H1 (cell line): ENCODE results near the gene CELF2. TPM values are rescaled to one million over a fixed set of nuclear protein-coding genes. Genes with fewer than 3 reads are reported as not detected.

Experiments used
- ASH2L ChIP-seq: fragments of 200-600, 300-600 bp; sonication (generic); IDR thresholded peaks from one replicate; pipeline ENCODE4 v1.7.1; 2017; ENCODE audit warnings: low read length
- BCL11A ChIP-seq, 2 experiments: IDR thresholded peaks; one replicate each; pipeline ENCODE4 v1.6.1; 2011; ENCODE audit warnings: low read depth in 2 of 2, low read length in 2 of 2, mild to moderate bottlenecking in 2 of 2
- CBX8 ChIP-seq: fragments of 300-800, 300-1000 bp; sonication (generic); IDR thresholded peaks from 2 replicates; pipeline ENCODE4 v1.7.1; 2016; ENCODE audit warnings: low read depth, low read length, borderline replicate concordance
- CEBPB ChIP-seq: IDR thresholded peaks from 2 replicates; pipeline ENCODE4 v1.6.1; 2012; ENCODE audit warnings: low read depth, low read length
- HDAC2 ChIP-seq, 2 experiments: fragments of 300-600 bp in 1 of 2; sonication (generic) in 1 of 2; IDR thresholded peaks; 2 replicates each; pipeline ENCODE4 v1.6.1; 2011 to 2012; ENCODE audit warnings: low read depth in 2 of 2, low read length in 2 of 2, mild to moderate bottlenecking in 2 of 2, moderate library complexity in 2 of 2, borderline replicate concordance in 1 of 2, inconsistent platforms in 1 of 2
- MAFK ChIP-seq: IDR thresholded peaks from 2 replicates; pipeline ENCODE4 v1.6.1; 2012; ENCODE audit warnings: low read depth, mild to moderate bottlenecking, improper control_type of control experiment, low read length
- POLR2A ChIP-seq, 2 experiments: IDR thresholded peaks; 1 replicate in 1 of 2; 2 replicates in 1 of 2; pipeline ENCODE4 v1.6.1; 2011; ENCODE audit warnings: low read depth in 2 of 2, low read length in 2 of 2, mild to moderate bottlenecking in 2 of 2; ENCODE audit errors: control extremely low read depth in 1 of 2
- POU5F1 ChIP-seq: IDR thresholded peaks from 2 replicates; pipeline ENCODE4 v1.6.1; 2011; ENCODE audit warnings: low read depth, mild to moderate bottlenecking, low read length, moderate library complexity
- RFX5 ChIP-seq: IDR thresholded peaks from 2 replicates; pipeline ENCODE4 v1.6.1; 2011; ENCODE audit warnings: low read depth, low read length, improper control_type of control experiment, borderline replicate concordance
- RNF2 ChIP-seq: fragments of 200-900, 300-1000 bp; sonication (generic); IDR thresholded peaks from 2 replicates; pipeline ENCODE4 v1.7.1; 2016; ENCODE audit warnings: borderline replicate concordance, low read depth, mild to moderate bottlenecking, antibody characterized with exemption, low read length; ENCODE audit not compliant: poor library complexity, severe bottlenecking; ENCODE audit errors: missing control alignments
- SP4 ChIP-seq: IDR thresholded peaks from 2 replicates; pipeline ENCODE4 v1.6.1; 2012; ENCODE audit warnings: low read length, inconsistent platforms
- TAF1 ChIP-seq: IDR thresholded peaks from 2 replicates; pipeline ENCODE4 v1.6.1; 2011; ENCODE audit warnings: mild to moderate bottlenecking, low read depth, low read length
- polyA plus RNA-seq, 7 experiments: library from polyadenylated mRNA; depleted of rRNA in 3 of 7; stranded (reverse) in 5 of 7; unstranded in 2 of 7; fragments of >200 nt in 5 of 7; fragments of 200-250 nt in 2 of 7; gene quantifications; 1 replicate in 5 of 7; 2 replicates in 1 of 7; 4 replicates in 1 of 7; pipeline versions ENCODE4 v1.2.1 to v1.2.3, GENCODE V29; 2011 to 2013; ENCODE audit warnings: missing spikeins in 2 of 7, mixed read lengths in 2 of 7
- total RNA-seq: library from RNA; stranded (reverse); fragmentation: NEBNext Ultra II Directional; extraction: Animal tissue kit (Norgen Biotek cat#: 25700); gene quantifications from 2 replicates; pipeline ENCODE4 v1.2.1, GENCODE V29; 2021
- TF ChIP-seq, protein P1 (sequence below): fragments of 300-600 bp; sonication (generic); IDR thresholded peaks from 2 replicates; pipeline ENCODE4 v1.7.1; 2012; ENCODE audit warnings: low read length, moderate library complexity, mild to moderate bottlenecking, inconsistent platforms; ENCODE audit not compliant: insufficient replicate concordance

CELF2 gene
- total and polyA plus RNA-seq, 2 of the 8 experiments (the other 6 are each of a cell fraction or from before 2014, with no cell fraction given) = 18.3 to 22.7 TPM

- TF ChIP-seq, protein P1, sequence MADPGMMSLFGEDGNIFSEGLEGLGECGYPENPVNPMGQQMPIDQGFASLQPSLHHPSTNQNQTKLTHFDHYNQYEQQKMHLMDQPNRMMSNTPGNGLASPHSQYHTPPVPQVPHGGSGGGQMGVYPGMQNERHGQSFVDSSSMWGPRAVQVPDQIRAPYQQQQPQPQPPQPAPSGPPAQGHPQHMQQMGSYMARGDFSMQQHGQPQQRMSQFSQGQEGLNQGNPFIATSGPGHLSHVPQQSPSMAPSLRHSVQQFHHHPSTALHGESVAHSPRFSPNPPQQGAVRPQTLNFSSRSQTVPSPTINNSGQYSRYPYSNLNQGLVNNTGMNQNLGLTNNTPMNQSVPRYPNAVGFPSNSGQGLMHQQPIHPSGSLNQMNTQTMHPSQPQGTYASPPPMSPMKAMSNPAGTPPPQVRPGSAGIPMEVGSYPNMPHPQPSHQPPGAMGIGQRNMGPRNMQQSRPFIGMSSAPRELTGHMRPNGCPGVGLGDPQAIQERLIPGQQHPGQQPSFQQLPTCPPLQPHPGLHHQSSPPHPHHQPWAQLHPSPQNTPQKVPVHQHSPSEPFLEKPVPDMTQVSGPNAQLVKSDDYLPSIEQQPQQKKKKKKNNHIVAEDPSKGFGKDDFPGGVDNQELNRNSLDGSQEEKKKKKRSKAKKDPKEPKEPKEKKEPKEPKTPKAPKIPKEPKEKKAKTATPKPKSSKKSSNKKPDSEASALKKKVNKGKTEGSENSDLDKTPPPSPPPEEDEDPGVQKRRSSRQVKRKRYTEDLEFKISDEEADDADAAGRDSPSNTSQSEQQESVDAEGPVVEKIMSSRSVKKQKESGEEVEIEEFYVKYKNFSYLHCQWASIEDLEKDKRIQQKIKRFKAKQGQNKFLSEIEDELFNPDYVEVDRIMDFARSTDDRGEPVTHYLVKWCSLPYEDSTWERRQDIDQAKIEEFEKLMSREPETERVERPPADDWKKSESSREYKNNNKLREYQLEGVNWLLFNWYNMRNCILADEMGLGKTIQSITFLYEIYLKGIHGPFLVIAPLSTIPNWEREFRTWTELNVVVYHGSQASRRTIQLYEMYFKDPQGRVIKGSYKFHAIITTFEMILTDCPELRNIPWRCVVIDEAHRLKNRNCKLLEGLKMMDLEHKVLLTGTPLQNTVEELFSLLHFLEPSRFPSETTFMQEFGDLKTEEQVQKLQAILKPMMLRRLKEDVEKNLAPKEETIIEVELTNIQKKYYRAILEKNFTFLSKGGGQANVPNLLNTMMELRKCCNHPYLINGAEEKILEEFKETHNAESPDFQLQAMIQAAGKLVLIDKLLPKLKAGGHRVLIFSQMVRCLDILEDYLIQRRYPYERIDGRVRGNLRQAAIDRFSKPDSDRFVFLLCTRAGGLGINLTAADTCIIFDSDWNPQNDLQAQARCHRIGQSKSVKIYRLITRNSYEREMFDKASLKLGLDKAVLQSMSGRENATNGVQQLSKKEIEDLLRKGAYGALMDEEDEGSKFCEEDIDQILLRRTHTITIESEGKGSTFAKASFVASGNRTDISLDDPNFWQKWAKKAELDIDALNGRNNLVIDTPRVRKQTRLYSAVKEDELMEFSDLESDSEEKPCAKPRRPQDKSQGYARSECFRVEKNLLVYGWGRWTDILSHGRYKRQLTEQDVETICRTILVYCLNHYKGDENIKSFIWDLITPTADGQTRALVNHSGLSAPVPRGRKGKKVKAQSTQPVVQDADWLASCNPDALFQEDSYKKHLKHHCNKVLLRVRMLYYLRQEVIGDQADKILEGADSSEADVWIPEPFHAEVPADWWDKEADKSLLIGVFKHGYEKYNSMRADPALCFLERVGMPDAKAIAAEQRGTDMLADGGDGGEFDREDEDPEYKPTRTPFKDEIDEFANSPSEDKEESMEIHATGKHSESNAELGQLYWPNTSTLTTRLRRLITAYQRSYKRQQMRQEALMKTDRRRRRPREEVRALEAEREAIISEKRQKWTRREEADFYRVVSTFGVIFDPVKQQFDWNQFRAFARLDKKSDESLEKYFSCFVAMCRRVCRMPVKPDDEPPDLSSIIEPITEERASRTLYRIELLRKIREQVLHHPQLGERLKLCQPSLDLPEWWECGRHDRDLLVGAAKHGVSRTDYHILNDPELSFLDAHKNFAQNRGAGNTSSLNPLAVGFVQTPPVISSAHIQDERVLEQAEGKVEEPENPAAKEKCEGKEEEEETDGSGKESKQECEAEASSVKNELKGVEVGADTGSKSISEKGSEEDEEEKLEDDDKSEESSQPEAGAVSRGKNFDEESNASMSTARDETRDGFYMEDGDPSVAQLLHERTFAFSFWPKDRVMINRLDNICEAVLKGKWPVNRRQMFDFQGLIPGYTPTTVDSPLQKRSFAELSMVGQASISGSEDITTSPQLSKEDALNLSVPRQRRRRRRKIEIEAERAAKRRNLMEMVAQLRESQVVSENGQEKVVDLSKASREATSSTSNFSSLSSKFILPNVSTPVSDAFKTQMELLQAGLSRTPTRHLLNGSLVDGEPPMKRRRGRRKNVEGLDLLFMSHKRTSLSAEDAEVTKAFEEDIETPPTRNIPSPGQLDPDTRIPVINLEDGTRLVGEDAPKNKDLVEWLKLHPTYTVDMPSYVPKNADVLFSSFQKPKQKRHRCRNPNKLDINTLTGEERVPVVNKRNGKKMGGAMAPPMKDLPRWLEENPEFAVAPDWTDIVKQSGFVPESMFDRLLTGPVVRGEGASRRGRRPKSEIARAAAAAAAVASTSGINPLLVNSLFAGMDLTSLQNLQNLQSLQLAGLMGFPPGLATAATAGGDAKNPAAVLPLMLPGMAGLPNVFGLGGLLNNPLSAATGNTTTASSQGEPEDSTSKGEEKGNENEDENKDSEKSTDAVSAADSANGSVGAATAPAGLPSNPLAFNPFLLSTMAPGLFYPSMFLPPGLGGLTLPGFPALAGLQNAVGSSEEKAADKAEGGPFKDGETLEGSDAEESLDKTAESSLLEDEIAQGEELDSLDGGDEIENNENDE = no peak
- TF ChIP-seq POLR2A (IDR thresholded peaks at IDR 0.05; ENCODE audit: control extremely low read depth in 1 of 2, low read depth in 2 of 2, low read length in 2 of 2) (no peak), RFX5 (no peak), MAFK (no peak), SP4 (no peak), CBX8 (no peak), RNF2 (no peak), HDAC2 (IDR thresholded peaks at IDR 0.05; ENCODE audit: borderline replicate concordance in 1 of 2, low read depth in 2 of 2, low read length in 2 of 2) (no peak), BCL11A (IDR thresholded peaks at IDR 0.05; ENCODE audit: low read depth in 2 of 2, low read length in 2 of 2) (no peak), ASH2L (no peak), POU5F1 (no peak), TAF1 (no peak), CEBPB (no peak)
Observed at GRCh38 chr10:11180228-11180627, 162.6 kb downstream of the CELF2 start (continued).
